Hepatocyte (in vitro differentiated cells): ENCODE data around the gene MYH11.

Experiments
- EZH2 ChIP-seq: fragments of 200-600 bp; sonication (generic); IDR thresholded peaks from 2 replicates; pipeline ENCODE4 v1.6.1; 2016; ENCODE audit warnings: antibody characterized with exemption, mild to moderate bottlenecking, borderline replicate concordance
- TF ChIP-seq, protein P1 (sequence below): fragments of 200-600 bp; sonication (generic); IDR thresholded peaks from 2 replicates; pipeline ENCODE4 v1.5.1; 2016; ENCODE audit warnings: antibody characterized with exemption, mild to moderate bottlenecking; ENCODE audit not compliant: poor library complexity

DNA sequence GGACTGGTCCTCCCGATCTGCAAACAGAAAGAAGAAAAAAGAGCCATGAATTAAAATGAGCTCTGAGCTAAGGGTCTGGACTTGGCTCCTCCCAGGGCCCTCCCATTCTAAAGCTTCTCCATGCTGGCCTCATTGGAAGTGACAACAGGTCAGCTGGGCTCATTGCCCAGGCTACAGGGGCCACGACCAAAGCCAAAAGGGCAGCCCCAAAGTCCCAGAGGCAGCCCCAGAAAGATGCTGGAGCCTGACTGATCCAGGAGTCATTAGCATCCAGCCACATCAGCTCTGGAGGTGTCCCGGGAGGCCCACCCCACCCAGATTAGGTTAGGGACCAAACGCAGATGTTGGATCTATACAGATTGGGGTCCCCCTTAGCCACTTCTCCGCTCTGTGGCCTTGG lies 58.2 kb downstream of the MYH11 start:
- TF ChIP-seq, protein P1, sequence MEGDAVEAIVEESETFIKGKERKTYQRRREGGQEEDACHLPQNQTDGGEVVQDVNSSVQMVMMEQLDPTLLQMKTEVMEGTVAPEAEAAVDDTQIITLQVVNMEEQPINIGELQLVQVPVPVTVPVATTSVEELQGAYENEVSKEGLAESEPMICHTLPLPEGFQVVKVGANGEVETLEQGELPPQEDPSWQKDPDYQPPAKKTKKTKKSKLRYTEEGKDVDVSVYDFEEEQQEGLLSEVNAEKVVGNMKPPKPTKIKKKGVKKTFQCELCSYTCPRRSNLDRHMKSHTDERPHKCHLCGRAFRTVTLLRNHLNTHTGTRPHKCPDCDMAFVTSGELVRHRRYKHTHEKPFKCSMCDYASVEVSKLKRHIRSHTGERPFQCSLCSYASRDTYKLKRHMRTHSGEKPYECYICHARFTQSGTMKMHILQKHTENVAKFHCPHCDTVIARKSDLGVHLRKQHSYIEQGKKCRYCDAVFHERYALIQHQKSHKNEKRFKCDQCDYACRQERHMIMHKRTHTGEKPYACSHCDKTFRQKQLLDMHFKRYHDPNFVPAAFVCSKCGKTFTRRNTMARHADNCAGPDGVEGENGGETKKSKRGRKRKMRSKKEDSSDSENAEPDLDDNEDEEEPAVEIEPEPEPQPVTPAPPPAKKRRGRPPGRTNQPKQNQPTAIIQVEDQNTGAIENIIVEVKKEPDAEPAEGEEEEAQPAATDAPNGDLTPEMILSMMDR, result no peak
- TF ChIP-seq EZH2, result no peak
